Astrocyte (in vitro differentiated cells and primary cell): Measurements from ENCODE around the gene TOP3A.

Experiments used
- EZH2 ChIP-seq: IDR thresholded peaks from 2 replicates; pipeline ENCODE4 v1.6.1; 2012; ENCODE audit warnings: mild to moderate bottlenecking, low read length, inconsistent platforms; ENCODE audit not compliant: insufficient read depth
- TF ChIP-seq, protein P1 (sequence below): IDR thresholded peaks from 2 replicates; pipeline ENCODE4 v1.5.1; 2011; ENCODE audit warnings: low read depth, mild to moderate bottlenecking, inconsistent platforms, low read length, moderate library complexity; ENCODE audit not compliant: insufficient read depth

DNA sequence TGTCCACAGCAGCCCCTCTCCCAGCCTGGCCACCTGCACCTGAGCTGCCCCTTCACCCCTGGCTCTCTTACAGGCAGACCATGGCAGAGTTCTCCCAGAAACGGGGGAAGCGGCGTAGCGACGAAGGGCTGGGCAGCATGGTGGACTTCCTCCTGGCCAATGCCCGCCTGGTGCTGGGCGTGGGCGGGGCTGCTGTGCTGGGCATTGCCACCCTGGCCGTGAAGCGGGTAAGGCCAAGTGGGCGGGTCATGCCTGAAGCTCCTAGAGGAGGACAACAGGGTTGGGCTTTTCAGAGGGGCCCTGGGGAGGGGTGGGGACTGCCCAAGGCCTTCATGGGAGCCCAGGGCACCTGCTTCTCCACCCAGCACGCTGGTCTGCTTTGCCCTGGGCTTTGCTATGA is 52.2 kb downstream of the TOP3A start:
- TF ChIP-seq, protein P1, sequence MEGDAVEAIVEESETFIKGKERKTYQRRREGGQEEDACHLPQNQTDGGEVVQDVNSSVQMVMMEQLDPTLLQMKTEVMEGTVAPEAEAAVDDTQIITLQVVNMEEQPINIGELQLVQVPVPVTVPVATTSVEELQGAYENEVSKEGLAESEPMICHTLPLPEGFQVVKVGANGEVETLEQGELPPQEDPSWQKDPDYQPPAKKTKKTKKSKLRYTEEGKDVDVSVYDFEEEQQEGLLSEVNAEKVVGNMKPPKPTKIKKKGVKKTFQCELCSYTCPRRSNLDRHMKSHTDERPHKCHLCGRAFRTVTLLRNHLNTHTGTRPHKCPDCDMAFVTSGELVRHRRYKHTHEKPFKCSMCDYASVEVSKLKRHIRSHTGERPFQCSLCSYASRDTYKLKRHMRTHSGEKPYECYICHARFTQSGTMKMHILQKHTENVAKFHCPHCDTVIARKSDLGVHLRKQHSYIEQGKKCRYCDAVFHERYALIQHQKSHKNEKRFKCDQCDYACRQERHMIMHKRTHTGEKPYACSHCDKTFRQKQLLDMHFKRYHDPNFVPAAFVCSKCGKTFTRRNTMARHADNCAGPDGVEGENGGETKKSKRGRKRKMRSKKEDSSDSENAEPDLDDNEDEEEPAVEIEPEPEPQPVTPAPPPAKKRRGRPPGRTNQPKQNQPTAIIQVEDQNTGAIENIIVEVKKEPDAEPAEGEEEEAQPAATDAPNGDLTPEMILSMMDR = no peak
- no peak for TF ChIP-seq EZH2
